Neural crest cell (in vitro differentiated cells): Measurements from ENCODE around the gene VEGFC. TPM values are rescaled to one million over a fixed set of nuclear protein-coding genes. Genes with fewer than 3 reads are reported as not detected.

ENCODE experiments used
- DNase-seq: peaks from one replicate; pipeline ENCODE4 v3.0.0; 2021; ENCODE audit warnings: low read depth, mixed read lengths, low spot score
- H3K27ac Mint-ChIP-seq: one replicate; pipeline ENCODE4 v1.8.0; 2021; ENCODE audit warnings: mild to moderate bottlenecking, mixed read lengths; ENCODE audit not compliant: unreplicated experiment
- H3K27me3 Mint-ChIP-seq: 2 replicates; pipeline ENCODE4 v1.8.0; 2021; ENCODE audit warnings: low read depth, mild to moderate bottlenecking, mixed read lengths
- H3K36me3 Mint-ChIP-seq: 2 replicates; pipeline ENCODE4 v1.8.0; 2021; ENCODE audit warnings: low read depth, mild to moderate bottlenecking, mixed read lengths
- H3K4me1 Mint-ChIP-seq: 2 replicates; pipeline ENCODE4 v1.8.0; 2021; ENCODE audit warnings: mixed read lengths
- H3K4me3 Mint-ChIP-seq: one replicate; pipeline ENCODE4 v1.8.0; 2021; ENCODE audit warnings: mild to moderate bottlenecking, mixed read lengths
- H3K9me3 Mint-ChIP-seq: 2 replicates; pipeline ENCODE4 v1.8.0; 2021; ENCODE audit warnings: mixed read lengths
- CTCF ChIP-seq: fragments of 200-600 bp; sonication (generic); conservative IDR thresholded peaks from 2 replicates; pipeline ENCODE4 v1.5.0; 2021; ENCODE audit warnings: antibody characterized with exemption, mild to moderate bottlenecking
- total RNA-seq: library from RNA; stranded (reverse); gene quantifications from 2 replicates; pipeline ENCODE4 v1.2.1, GENCODE V29; 2021

VEGFC gene
- total RNA-seq, 1 donor from 2014 or later: 3.1 TPM

GRCh38 chr4:176654565-176655216 lies 138.0 kb downstream of the VEGFC start:
- no peak for TF ChIP-seq CTCF
- H3K4me3 Mint-ChIP-seq: no peak overlapping the region
- no peak overlapping the region for H3K27ac Mint-ChIP-seq
- H3K36me3 Mint-ChIP-seq: no peaks in the 10 kb centered on the region
- H3K4me1 Mint-ChIP-seq: no peaks in the 10 kb centered on the region
- H3K9me3 Mint-ChIP-seq: no peaks in the 10 kb centered on the region
- no peak for DNase-seq
- no peaks in the 10 kb centered on the region for H3K27me3 Mint-ChIP-seq

GRCh38 chr4:176653401-176654220 lies 139.1 kb downstream of the VEGFC start:
- H3K36me3 Mint-ChIP-seq: no peaks in the 10 kb centered on the region
- H3K9me3 Mint-ChIP-seq: no peaks in the 10 kb centered on the region
- H3K4me1 Mint-ChIP-seq: no peaks in the 10 kb centered on the region

DNA sequence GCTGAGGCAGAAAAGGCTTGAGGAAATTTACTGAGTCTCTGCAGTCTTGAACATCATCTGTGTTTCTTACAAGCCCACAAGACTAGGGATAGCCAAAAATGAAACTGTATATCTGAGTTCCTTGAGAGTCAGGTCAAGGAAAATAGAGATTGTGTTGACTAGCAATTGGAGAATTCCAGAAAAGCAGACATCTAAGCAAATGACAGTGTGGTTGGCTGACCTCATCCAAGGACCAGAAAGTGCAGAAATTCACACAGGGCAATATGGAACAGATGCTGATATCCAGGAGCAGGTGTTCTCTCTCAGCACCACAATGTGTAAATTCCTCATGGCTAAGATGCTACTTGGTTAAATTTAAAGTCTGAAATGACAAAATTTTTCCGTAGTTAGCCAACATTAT lies 146.4 kb downstream of the VEGFC start:
- H3K27ac Mint-ChIP-seq: no peak overlapping the region
- no peaks in the 10 kb centered on the region for H3K27me3 Mint-ChIP-seq
- H3K36me3 Mint-ChIP-seq: no peaks in the 10 kb centered on the region
- no peak overlapping the region for H3K4me3 Mint-ChIP-seq
- no peak for DNase-seq
- no peaks in the 10 kb centered on the region for H3K9me3 Mint-ChIP-seq
- no peak for TF ChIP-seq CTCF
- no peaks in the 10 kb centered on the region for H3K4me1 Mint-ChIP-seq

More at GRCh38 chr4:176653401-176654220, 139.1 kb downstream of the VEGFC start:
- no peak overlapping the region for H3K27ac Mint-ChIP-seq
- no peak overlapping the region for H3K4me3 Mint-ChIP-seq
- DNase-seq: no peak
- TF ChIP-seq CTCF: no peak
- no peaks in the 10 kb centered on the region for H3K27me3 Mint-ChIP-seq

DNA sequence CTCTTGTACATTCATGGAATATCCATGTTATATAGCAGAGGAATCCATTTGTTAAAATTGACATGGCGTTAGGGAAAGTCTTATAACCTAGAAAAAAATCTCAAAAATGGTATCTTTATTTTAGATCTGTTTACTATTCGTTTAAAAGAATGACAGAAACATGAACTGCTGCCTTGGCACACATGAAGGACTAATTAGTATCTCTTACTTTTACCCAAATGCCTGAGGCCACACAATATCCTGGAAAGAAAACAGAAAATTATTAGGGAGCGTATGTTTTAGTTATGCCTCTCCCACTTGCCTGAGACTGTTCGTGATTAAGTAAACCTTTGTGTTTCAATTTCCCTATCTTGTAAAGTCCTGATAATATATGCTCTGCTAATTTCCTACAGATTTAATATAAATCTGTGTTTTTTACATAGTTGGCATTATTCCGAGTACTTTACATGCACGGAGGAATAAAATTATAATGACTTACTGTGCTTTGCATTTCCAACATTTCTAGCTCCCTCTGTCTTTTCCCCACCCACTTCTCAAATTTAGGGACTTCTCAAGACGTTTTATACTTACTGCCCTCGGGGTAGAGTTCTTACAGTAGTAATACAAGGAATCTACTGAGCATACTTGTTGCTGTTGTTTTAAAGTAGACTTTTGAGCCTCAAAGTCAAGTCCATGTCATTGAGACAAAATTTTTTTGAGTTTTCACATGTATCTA lies 147.3 kb downstream of the VEGFC start:
- no peaks in the 10 kb centered on the region for H3K27me3 Mint-ChIP-seq
- H3K27ac Mint-ChIP-seq: no peak overlapping the region
- H3K4me1 Mint-ChIP-seq: no peaks in the 10 kb centered on the region
- no peak overlapping the region for H3K4me3 Mint-ChIP-seq
- no peak for TF ChIP-seq CTCF
- no peaks in the 10 kb centered on the region for H3K9me3 Mint-ChIP-seq
- H3K36me3 Mint-ChIP-seq: no peaks in the 10 kb centered on the region
- DNase-seq: no peak

- no peaks in the 10 kb centered on the region for H3K27me3 Mint-ChIP-seq
- no peak for TF ChIP-seq CTCF
- H3K36me3 Mint-ChIP-seq: no peaks in the 10 kb centered on the region
- DNase-seq: no peak
- no peak overlapping the region for H3K4me3 Mint-ChIP-seq
- peaks cover 8% of the 10 kb centered on the region for H3K9me3 Mint-ChIP-seq
- H3K27ac Mint-ChIP-seq: no peak overlapping the region
- H3K4me1 Mint-ChIP-seq: no peaks in the 10 kb centered on the region
Measured at GRCh38 chr4:176642472-176642871, 150.2 kb downstream of the VEGFC start.
